Panc1 (cell line): ENCODE data around the gene MUC5B. TPM values are rescaled to one million over a fixed set of nuclear protein-coding genes. Genes with fewer than 3 reads are reported as not detected.
A peak's percentile ranks its signal among the peaks of the same experiment; 100 is the strongest.

Experiments
- ATAC-seq: fragments of 200-7000 bp; cut with Tn5 transposase; 2 replicates; pipeline ENCODE4 v1.9.1; 2020; ENCODE audit warnings: mild to moderate bottlenecking, moderate library complexity
- BruUV-seq: library from RNA; stranded (reverse); fragments of 400-500 nt; replicated peaks from 2 replicates; lab custom pipeline; 2021; lab: Mats Ljungman, UMichigan
- CTCF ChIA-PET: fragments of 300-600 bp; sonication (Branson Sonifier 250); formaldehyde crosslinking; loops from one replicate; lab custom pipeline; 2022; ENCODE audit warnings: antibody characterized with exemption; lab: Charles Lee
- POLR2A ChIA-PET: fragments of 300-600 bp; sonication (Branson Sonifier 250); formaldehyde crosslinking; loops from one replicate; lab custom pipeline; 2022; ENCODE audit warnings: antibody characterized with exemption; lab: Charles Lee
- DNase-seq: peaks from one replicate; pipeline ENCODE4 v3.0.0-alpha.2; 2010; ENCODE audit warnings: low read depth, low spot score
- H3K27ac ChIP-seq: 2 replicates; pipeline ENCODE4 v1.5.1; 2011; ENCODE audit warnings: mild to moderate bottlenecking, low read length, inconsistent platforms
- H3K27me3 ChIP-seq: fragments of 200-500 bp; sonication (Bioruptor generic); 2 replicates; pipeline ENCODE4 v1.6.0; 2014; ENCODE audit warnings: low read length, inconsistent platforms; ENCODE audit not compliant: control insufficient read depth, insufficient read depth
- H3K36me3 ChIP-seq: fragments of 200-500 bp; sonication (Bioruptor generic); 2 replicates; pipeline ENCODE4 v1.5.1; 2014; ENCODE audit warnings: inconsistent platforms, mild to moderate bottlenecking, low read length, moderate library complexity; ENCODE audit not compliant: control insufficient read depth, insufficient read depth
- H3K4me1 ChIP-seq: 2 replicates; pipeline ENCODE4 v1.5.1; 2011; ENCODE audit warnings: inconsistent platforms, mild to moderate bottlenecking, low read length, moderate library complexity; ENCODE audit not compliant: control insufficient read depth, insufficient read depth
- H3K4me3 ChIP-seq, 2 experiments: 2 replicates each; pipeline ENCODE4 v1.5.1; 2011 to 2012; ENCODE audit warnings: low read depth in 2 of 2, low read length in 2 of 2, mild to moderate bottlenecking in 2 of 2, inconsistent platforms in 1 of 2, moderate library complexity in 1 of 2
- H3K9me3 ChIP-seq: fragments of 200-500 bp; sonication (Bioruptor generic); 2 replicates; pipeline ENCODE4 v1.5.1; 2014; ENCODE audit warnings: low read depth, mild to moderate bottlenecking, inconsistent platforms, low read length, moderate library complexity; ENCODE audit not compliant: control insufficient read depth, insufficient read depth
- CTCF ChIP-seq: fragments of 450-650 bp; IDR thresholded peaks from 2 replicates; pipeline ENCODE4 v1.5.1; 2017; ENCODE audit warnings: mild to moderate bottlenecking
- POLR2AphosphoS5 ChIP-seq: IDR thresholded peaks from 2 replicates; pipeline ENCODE4 v1.6.1; 2012; ENCODE audit warnings: mild to moderate bottlenecking, low read depth, low read length, moderate library complexity
- REST ChIP-seq, 2 experiments: IDR thresholded peaks; 2 replicates each; pipeline ENCODE4 v1.6.1; 2011 to 2012; ENCODE audit warnings: low read depth in 2 of 2, control low read depth in 1 of 2, low read length in 1 of 2, mild to moderate bottlenecking in 1 of 2, moderate library complexity in 1 of 2; ENCODE audit not compliant: insufficient read depth in 1 of 2
- SIN3A ChIP-seq: IDR thresholded peaks from 2 replicates; pipeline ENCODE4 v1.6.1; 2012; ENCODE audit warnings: low read depth, mild to moderate bottlenecking, low read length, moderate library complexity, borderline replicate concordance; ENCODE audit not compliant: insufficient read depth
- TCF7L2 ChIP-seq: IDR thresholded peaks from 2 replicates; pipeline ENCODE4 v1.6.1; 2011; ENCODE audit warnings: mild to moderate bottlenecking, low read depth, low read length, inconsistent platforms
- in situ Hi-C: cut with HindIII; loops from 2 replicates; pipeline ENCODE4 v1.10.0; 2016; ENCODE audit warnings: low sequenced_read_pairs, low pct_unique_long_range_greater_than_20kb
- intact Hi-C: fragments of 100-400 bp; cut with micrococcal nuclease; formaldehyde crosslinking; loops from one replicate; pipeline ENCODE4 v1.10.0; 2022; ENCODE audit not compliant: unreplicated experiment
- total RNA-seq: library from RNA; stranded (reverse); gene quantifications from one replicate; pipeline ENCODE4 v1.2.1, GENCODE V29; 2021; ENCODE audit not compliant: unreplicated experiment

Gene MUC5B
- total RNA-seq, 1 experiment from 2014 or later, result 1.2 TPM

- Histone ChIP-seq H3K36me3 (no peaks in the 10 kb centered on the region), H3K27me3 (no peaks in the 10 kb centered on the region), H3K4me3 (no peak overlapping the region), H3K27ac (no peak overlapping the region), H3K4me1 (no peaks in the 10 kb centered on the region), H3K9me3 (no peaks in the 10 kb centered on the region)
- no TSS peak for BruUV-seq
- no peak for ATAC-seq
- no peak for TF ChIP-seq TCF7L2
- in situ Hi-C loops (no loop called here), intact Hi-C loops (no loop called here)
- ChIA-PET CTCF (no interaction called here), POLR2A (no interaction called here)
- DNase-seq, result no peak
Measured at GRCh38 chr11:1178906-1179305, 44.0 kb upstream of the MUC5B start.

GRCh38 chr11:1179641-1180040 is 43.2 kb upstream of the MUC5B start:
- ChIA-PET POLR2A (no interaction called here), CTCF (no interaction called here)
- Histone ChIP-seq H3K27me3 (no peaks in the 10 kb centered on the region), H3K27ac (no peak overlapping the region), H3K4me1 (no peaks in the 10 kb centered on the region), H3K36me3 (no peaks in the 10 kb centered on the region), H3K9me3 (no peaks in the 10 kb centered on the region), H3K4me3 (no peak overlapping the region)
- intact Hi-C loops (no loop called here), in situ Hi-C loops (no loop called here)
- ATAC-seq (no peak), DNase-seq (no peak)
- no TSS peak for BruUV-seq
- TF ChIP-seq POLR2AphosphoS5 (no peak), REST (IDR thresholded peaks at IDR 0.05; ENCODE audit: insufficient read depth in 1 of 2, low read depth in 2 of 2, low read length in 1 of 2) (no peak), SIN3A (no peak), TCF7L2 (no peak), CTCF (no peak)

GRCh38 chr11:1180171-1180570 is 42.7 kb upstream of the MUC5B start:
- CTCF ChIA-PET, result no interaction called here

More at GRCh38 chr11:1180171-1180570, 42.7 kb upstream of the MUC5B start:
- Histone ChIP-seq H3K9me3 (no peaks in the 10 kb centered on the region), H3K4me3 (no peak overlapping the region), H3K27ac (no peak overlapping the region), H3K4me1 (no peaks in the 10 kb centered on the region), H3K36me3 (no peaks in the 10 kb centered on the region), H3K27me3 (no peaks in the 10 kb centered on the region)
- DNase-seq, result no peak
- in situ Hi-C loops (no loop called here), intact Hi-C loops (no loop called here)
- no TSS peak for BruUV-seq
- POLR2A ChIA-PET, result no interaction called here
- TF ChIP-seq REST (IDR thresholded peaks at IDR 0.05; ENCODE audit: insufficient read depth in 1 of 2, low read depth in 2 of 2, low read length in 1 of 2) (no peak), POLR2AphosphoS5 (no peak), SIN3A (no peak), CTCF (no peak; the same call in 1 of the 2 replicates), TCF7L2 (no peak)
- ATAC-seq, result peak; percentile 11
